SK-N-SH treated with all-trans-retinoic acid at 6 μM for 48 hours (cell line): ENCODE results near the gene PPP1R3A.

Experiments used
- ATAC-seq: fragments of 200-7000 bp; cut with Tn5 transposase; 3 replicates; pipeline ENCODE4 v1.9.1; 2020; ENCODE audit warnings: mild to moderate bottlenecking, moderate library complexity
- ARNTL ChIP-seq: fragments of 450-650 bp; formaldehyde crosslinking; IDR thresholded peaks from 2 replicates; pipeline ENCODE4 v1.5.0; 2020; ENCODE audit warnings: low read depth, mild to moderate bottlenecking, moderate library complexity, borderline replicate concordance
- BACH2 ChIP-seq: fragments of 250-450 bp; sonication (Bioruptor Pico); IDR thresholded peaks from 2 replicates; pipeline ENCODE4 v1.9.0; 2021; ENCODE audit warnings: mild to moderate bottlenecking, borderline replicate concordance
- CREB5 ChIP-seq: fragments of 250-450 bp; sonication (Bioruptor Pico); IDR thresholded peaks from 2 replicates; pipeline ENCODE4 v1.5.1; 2020; ENCODE audit warnings: low read depth, mild to moderate bottlenecking, moderate library complexity
- CSDC2 ChIP-seq: fragments of 250-450 bp; sonication (Bioruptor Pico); IDR thresholded peaks from 2 replicates; pipeline ENCODE4 v1.5.0; 2020; ENCODE audit warnings: mild to moderate bottlenecking, moderate library complexity
- ESRRG ChIP-seq: fragments of 250-450 bp; sonication (Bioruptor Pico); IDR thresholded peaks from 2 replicates; pipeline ENCODE4 v1.6.1; 2021; ENCODE audit warnings: mild to moderate bottlenecking
- ISL1 ChIP-seq: fragments of 250-450 bp; sonication (Bioruptor Pico); IDR thresholded peaks from 2 replicates; pipeline ENCODE4 v2.1.2; 2022; ENCODE audit warnings: mild to moderate bottlenecking, moderate library complexity
- OSR1 ChIP-seq: fragments of 250-450 bp; sonication (Bioruptor Pico); IDR thresholded peaks from 2 replicates; pipeline ENCODE4 v1.8.0; 2022; ENCODE audit warnings: moderate library complexity, mild to moderate bottlenecking, inconsistent platforms
- PATZ1 ChIP-seq: fragments of 250-450 bp; sonication (Bioruptor Pico); IDR thresholded peaks from 2 replicates; pipeline ENCODE4 v1.8.0; 2020; ENCODE audit warnings: mild to moderate bottlenecking, moderate library complexity, borderline replicate concordance
- PPARA ChIP-seq: fragments of 250-450 bp; sonication (Bioruptor Pico); IDR thresholded peaks from 2 replicates; pipeline ENCODE4 v1.5.0; 2020; ENCODE audit warnings: mild to moderate bottlenecking, borderline replicate concordance
- RARB ChIP-seq: fragments of 250-450 bp; sonication (Bioruptor Pico); IDR thresholded peaks from 2 replicates; pipeline ENCODE4 v1.8.0; 2021; ENCODE audit warnings: mild to moderate bottlenecking, moderate library complexity
- SNAI2 ChIP-seq: fragments of 250-450 bp; sonication (Bioruptor Pico); IDR thresholded peaks from 2 replicates; pipeline ENCODE4 v1.5.0; 2020; ENCODE audit warnings: mild to moderate bottlenecking, moderate library complexity
- TCF4 ChIP-seq: fragments of 250-450 bp; sonication (Bioruptor Pico); IDR thresholded peaks from 2 replicates; pipeline ENCODE4 v1.8.0; 2021; ENCODE audit warnings: mild to moderate bottlenecking, moderate library complexity, borderline replicate concordance
- TOX ChIP-seq: fragments of 250-450 bp; sonication (Bioruptor Pico); IDR thresholded peaks from 2 replicates; pipeline ENCODE4 v1.8.0; 2021; ENCODE audit warnings: mild to moderate bottlenecking, moderate library complexity, borderline replicate concordance
- ZC3H10 ChIP-seq: fragments of 250-450 bp; sonication (Bioruptor Pico); IDR thresholded peaks from 2 replicates; pipeline ENCODE4 v1.5.1; 2021; ENCODE audit warnings: mild to moderate bottlenecking, moderate library complexity
- ZFP30 ChIP-seq: fragments of 450-650 bp; formaldehyde crosslinking; IDR thresholded peaks from 2 replicates; pipeline ENCODE4 v1.5.0; 2022; ENCODE audit warnings: mild to moderate bottlenecking, moderate library complexity
- ZNF565 ChIP-seq: fragments of 450-650 bp; formaldehyde crosslinking; conservative IDR thresholded peaks from 2 replicates; pipeline ENCODE4 v1.5.0; 2020; ENCODE audit warnings: low read depth, mild to moderate bottlenecking, moderate library complexity
- ZNF8 ChIP-seq: fragments of 450-650 bp; formaldehyde crosslinking; IDR thresholded peaks from 2 replicates; pipeline ENCODE4 v1.5.0; 2020; ENCODE audit warnings: mild to moderate bottlenecking, moderate library complexity
- TF ChIP-seq, protein P1 (sequence below): fragments of 250-450 bp; sonication (Bioruptor Pico); IDR thresholded peaks from 2 replicates; pipeline ENCODE4 v1.5.1; 2021; ENCODE audit warnings: mild to moderate bottlenecking, moderate library complexity
- TF ChIP-seq, protein P2 (sequence below): fragments of 250-450 bp; sonication (Bioruptor Pico); IDR thresholded peaks from 2 replicates; pipeline ENCODE4 v1.8.0; 2021; ENCODE audit warnings: low read depth, mild to moderate bottlenecking, moderate library complexity, borderline replicate concordance
- TF ChIP-seq, protein P3 (sequence below): fragments of 250-450 bp; sonication (Bioruptor Pico); IDR thresholded peaks from 2 replicates; pipeline ENCODE4 v1.5.0; 2020; ENCODE audit warnings: mild to moderate bottlenecking, moderate library complexity

PPP1R3A gene

DNA sequence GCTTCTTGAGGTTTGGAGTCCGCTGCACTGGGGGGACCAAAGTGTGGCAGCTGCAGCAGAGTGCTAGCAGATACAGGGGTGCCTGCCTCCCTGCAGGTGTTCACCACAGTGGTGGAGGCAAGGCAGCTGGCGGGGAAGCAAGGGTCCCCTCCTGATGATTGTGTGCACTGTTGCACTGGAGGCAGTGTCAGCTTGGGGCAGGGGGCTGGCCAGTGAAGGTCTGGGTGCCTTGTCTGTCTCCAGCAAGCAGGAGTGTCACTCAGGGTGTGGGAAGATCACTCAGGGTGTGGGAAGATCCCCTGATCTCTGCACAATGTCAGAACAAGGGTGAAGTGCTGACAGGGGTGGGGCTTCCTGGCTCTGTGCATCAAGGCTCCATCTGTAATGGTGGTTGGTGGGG, 36.3 kb upstream of the PPP1R3A start:
- ATAC-seq = no peak
- TF ChIP-seq TOX (CRISPR knock-in tag) (no peak), ZFP30 (CRISPR knock-in tag) (no peak), ZNF8 (CRISPR knock-in tag) (no peak), PPARA (CRISPR knock-in tag) (no peak), SNAI2 (CRISPR knock-in tag) (no peak), ISL1 (CRISPR knock-in tag) (no peak), CREB5 (CRISPR knock-in tag) (no peak), BACH2 (no peak), ZC3H10 (CRISPR knock-in tag) (no peak), ARNTL (CRISPR knock-in tag) (no peak), TCF4 (CRISPR knock-in tag) (no peak), ZNF565 (CRISPR knock-in tag) (no peak)
- TF ChIP-seq, protein P1, sequence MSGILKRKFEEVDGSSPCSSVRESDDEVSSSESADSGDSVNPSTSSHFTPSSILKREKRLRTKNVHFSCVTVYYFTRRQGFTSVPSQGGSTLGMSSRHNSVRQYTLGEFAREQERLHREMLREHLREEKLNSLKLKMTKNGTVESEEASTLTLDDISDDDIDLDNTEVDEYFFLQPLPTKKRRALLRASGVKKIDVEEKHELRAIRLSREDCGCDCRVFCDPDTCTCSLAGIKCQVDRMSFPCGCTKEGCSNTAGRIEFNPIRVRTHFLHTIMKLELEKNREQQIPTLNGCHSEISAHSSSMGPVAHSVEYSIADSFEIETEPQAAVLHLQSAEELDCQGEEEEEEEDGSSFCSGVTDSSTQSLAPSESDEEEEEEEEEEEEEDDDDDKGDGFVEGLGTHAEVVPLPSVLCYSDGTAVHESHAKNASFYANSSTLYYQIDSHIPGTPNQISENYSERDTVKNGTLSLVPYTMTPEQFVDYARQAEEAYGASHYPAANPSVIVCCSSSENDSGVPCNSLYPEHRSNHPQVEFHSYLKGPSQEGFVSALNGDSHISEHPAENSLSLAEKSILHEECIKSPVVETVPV (CRISPR knock-in tag) = no peak
- TF ChIP-seq, all 23 proteins: peak for 0

DNA sequence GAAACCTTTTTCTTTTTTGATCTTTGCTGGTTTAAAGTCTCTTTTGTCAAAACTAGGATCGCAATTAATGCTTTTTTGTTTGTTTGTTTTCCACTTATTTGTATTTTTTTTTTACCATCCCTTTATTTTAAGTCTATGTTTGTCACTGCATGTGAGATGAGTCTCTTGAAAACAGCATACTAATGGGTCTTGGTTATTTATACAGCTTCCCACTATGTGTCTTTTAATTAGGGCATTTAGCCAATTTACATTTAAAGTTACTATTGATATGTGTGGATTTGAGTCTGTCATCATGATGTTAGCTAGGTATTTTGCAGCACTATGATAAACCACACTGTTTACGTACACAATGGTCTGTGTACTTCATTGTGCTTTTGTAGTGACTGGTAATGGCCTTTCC, 34.7 kb upstream of the PPP1R3A start:
- no peak for ATAC-seq
- TF ChIP-seq, protein P2, sequence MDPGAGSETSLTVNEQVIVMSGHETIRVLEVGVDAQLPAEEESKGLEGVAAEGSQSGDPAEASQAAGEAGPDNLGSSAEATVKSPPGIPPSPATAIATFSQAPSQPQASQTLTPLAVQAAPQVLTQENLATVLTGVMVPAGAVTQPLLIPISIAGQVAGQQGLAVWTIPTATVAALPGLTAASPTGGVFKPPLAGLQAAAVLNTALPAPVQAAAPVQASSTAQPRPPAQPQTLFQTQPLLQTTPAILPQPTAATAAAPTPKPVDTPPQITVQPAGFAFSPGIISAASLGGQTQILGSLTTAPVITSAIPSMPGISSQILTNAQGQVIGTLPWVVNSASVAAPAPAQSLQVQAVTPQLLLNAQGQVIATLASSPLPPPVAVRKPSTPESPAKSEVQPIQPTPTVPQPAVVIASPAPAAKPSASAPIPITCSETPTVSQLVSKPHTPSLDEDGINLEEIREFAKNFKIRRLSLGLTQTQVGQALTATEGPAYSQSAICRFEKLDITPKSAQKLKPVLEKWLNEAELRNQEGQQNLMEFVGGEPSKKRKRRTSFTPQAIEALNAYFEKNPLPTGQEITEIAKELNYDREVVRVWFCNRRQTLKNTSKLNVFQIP (CRISPR knock-in tag) = no peak
- no peak for TF ChIP-seq OSR1 (CRISPR knock-in tag)
- TF ChIP-seq ESRRG (CRISPR knock-in tag) = no peak
- no peak for TF ChIP-seq ZNF8 (CRISPR knock-in tag)
- TF ChIP-seq SNAI2 (CRISPR knock-in tag) = no peak
- no peak for TF ChIP-seq TCF4 (CRISPR knock-in tag)
- no peak for TF ChIP-seq CSDC2 (CRISPR knock-in tag)

DNA sequence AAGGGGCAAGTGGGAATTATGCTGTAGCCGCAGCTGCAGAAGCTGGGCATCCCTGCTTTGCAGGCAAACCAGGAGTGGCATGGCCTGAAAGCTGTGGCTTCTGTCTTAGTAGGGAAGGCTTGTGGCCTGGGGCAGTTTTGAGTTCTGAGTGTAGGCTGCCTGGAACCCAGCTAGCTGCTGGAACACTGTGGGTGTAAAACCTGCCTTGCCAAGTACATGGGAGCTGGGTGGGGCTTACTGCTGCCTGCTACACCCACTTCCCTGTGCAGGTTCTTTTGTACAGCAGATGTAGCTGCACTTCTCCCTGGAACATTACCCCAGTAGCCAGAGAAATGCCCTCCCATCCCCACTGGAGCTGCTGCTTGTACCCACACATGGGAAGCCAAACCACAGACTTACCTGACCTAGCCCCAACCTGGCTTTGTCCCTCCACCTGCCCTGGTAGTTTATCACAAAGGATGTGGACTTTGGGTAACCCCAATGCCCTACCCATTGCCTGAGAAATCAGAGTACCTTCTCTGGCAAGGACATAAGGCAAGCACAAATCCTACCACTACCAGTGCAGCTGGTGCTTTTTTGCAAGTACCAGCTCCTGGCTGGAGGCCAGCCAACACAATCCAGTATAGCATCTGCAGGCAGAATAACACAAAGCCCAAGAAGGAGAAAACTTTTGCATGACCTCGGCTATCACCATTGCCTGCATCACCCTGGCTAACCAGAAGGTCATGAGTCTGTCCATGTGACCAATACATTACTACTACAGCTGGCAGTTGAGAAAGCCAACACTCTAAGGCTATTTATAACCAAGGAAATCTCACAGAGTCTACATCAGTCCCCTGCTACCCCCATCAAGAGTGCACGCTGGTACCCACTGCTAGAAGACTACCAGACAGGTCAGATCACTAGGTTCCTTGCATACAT, 26.5 kb upstream of the PPP1R3A start:
- ATAC-seq = no peak
- TF ChIP-seq, protein P1 (CRISPR knock-in tag) = no peak
- TF ChIP-seq PATZ1 (no peak), SNAI2 (CRISPR knock-in tag) (no peak), ESRRG (CRISPR knock-in tag) (no peak), ZNF8 (CRISPR knock-in tag) (no peak), RARB (no peak), TCF4 (CRISPR knock-in tag) (no peak), ZFP30 (CRISPR knock-in tag) (no peak), ARNTL (CRISPR knock-in tag) (no peak), CREB5 (CRISPR knock-in tag) (no peak), CSDC2 (CRISPR knock-in tag) (no peak), PPARA (CRISPR knock-in tag) (no peak)
- TF ChIP-seq, protein P3, sequence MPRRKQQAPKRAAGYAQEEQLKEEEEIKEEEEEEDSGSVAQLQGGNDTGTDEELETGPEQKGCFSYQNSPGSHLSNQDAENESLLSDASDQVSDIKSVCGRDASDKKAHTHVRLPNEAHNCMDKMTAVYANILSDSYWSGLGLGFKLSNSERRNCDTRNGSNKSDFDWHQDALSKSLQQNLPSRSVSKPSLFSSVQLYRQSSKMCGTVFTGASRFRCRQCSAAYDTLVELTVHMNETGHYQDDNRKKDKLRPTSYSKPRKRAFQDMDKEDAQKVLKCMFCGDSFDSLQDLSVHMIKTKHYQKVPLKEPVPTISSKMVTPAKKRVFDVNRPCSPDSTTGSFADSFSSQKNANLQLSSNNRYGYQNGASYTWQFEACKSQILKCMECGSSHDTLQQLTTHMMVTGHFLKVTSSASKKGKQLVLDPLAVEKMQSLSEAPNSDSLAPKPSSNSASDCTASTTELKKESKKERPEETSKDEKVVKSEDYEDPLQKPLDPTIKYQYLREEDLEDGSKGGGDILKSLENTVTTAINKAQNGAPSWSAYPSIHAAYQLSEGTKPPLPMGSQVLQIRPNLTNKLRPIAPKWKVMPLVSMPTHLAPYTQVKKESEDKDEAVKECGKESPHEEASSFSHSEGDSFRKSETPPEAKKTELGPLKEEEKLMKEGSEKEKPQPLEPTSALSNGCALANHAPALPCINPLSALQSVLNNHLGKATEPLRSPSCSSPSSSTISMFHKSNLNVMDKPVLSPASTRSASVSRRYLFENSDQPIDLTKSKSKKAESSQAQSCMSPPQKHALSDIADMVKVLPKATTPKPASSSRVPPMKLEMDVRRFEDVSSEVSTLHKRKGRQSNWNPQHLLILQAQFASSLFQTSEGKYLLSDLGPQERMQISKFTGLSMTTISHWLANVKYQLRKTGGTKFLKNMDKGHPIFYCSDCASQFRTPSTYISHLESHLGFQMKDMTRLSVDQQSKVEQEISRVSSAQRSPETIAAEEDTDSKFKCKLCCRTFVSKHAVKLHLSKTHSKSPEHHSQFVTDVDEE = no peak
